M059J (cell line): Measurements from ENCODE around the gene COPS4. TPM values are rescaled to one million over a fixed set of nuclear protein-coding genes. Genes with fewer than 3 reads are reported as not detected.

Experiments
- DNase-seq: peaks from one replicate; pipeline ENCODE4 v3.0.0-alpha.2; 2012; ENCODE audit warnings: low read depth
- total RNA-seq: library from RNA; depleted of rRNA; stranded (reverse); fragments of >200 nt; shearing (Covaris generic); gene quantifications from 2 replicates; pipeline ENCODE4 v1.2.3, GENCODE V29; 2014; rRNA removed

The COPS4 gene
- total RNA-seq, 1 experiment from 2014 or later, result 85.8 TPM

DNA sequence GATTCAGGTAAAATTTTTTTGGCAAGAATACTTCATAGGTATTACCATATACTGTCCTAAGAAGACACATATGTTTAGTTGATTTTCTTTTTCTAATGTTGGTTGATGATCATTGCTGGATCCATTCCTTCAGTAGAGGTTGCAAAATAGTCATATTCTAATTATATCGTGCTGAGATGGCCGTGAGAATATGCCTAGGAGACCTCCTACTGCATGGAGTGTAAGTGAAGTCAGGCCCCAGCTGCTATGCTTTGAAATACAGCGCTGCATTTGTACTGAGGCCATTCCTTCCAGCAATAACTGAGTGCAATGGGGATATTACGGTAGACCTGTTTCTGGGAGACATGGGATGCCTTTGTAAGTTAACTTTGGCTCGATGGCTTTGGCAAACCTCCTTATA lies 86.3 kb downstream of the COPS4 start:
- DNase-seq, result no peak

DNA sequence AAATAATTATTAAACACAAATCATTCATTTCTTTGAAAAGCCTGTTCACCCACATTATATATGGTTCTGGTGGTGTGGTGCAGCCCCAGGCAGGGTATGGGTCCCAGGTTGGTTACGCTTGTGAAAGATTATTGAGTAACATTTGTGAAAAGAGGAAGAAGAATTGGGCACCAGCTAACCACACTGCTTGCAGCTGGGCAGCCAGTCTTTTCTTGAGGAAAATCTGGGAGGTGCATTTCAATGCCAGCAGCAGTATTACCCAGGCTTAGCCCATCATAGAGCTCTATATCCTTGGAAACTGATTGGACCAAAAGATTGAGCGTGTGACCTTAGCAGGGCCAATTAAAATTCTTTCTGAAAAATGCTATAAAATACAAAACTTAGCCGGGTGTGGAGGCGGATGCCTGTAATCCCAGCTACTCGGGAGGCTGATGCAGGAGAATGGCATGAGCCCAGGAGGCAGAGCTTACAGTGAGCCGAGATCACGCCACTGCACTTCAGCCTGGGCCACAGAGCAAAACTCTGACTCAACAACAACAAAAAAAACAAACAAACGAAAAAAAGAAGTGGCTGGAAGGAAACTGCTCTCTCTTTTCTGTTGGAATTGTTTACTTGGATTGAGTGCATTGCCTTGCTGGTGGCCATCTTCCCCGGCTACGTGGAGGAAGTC lies 89.3 kb downstream of the COPS4 start:
- peak; percentile 35 for DNase-seq

Other genes starting within 250 kb of the COPS4 start
- 17.2 and 26.1 TPM in 2 replicates for gene SCD5, start 236.4 kb upstream of the COPS4 start, total RNA-seq
- 165 and 205 TPM in 2 replicates for gene SEC31A, start 144.0 kb upstream of the COPS4 start, total RNA-seq
- gene THAP9, start 134.4 kb upstream of the COPS4 start, total RNA-seq, result 0.96 and 2.6 TPM in 2 replicates
- 15.6 and 21.4 TPM in 2 replicates for gene LIN54, start 24.4 kb upstream of the COPS4 start, total RNA-seq
- gene PLAC8, start 79.5 kb downstream of the COPS4 start, total RNA-seq, result 122 and 240 TPM in 2 replicates
- gene COQ2, start 249.6 kb downstream of the COPS4 start, total RNA-seq, result 18.7 and 20.3 TPM in 2 replicates